ENCODE measurements around the gene FKBP10.
"Not testable (repeated sequence)": the region's sequence is repeated elsewhere in the genome, so short reads cannot be mapped to it uniquely, and the experiment has no call there.

FKBP10 gene, protein sequence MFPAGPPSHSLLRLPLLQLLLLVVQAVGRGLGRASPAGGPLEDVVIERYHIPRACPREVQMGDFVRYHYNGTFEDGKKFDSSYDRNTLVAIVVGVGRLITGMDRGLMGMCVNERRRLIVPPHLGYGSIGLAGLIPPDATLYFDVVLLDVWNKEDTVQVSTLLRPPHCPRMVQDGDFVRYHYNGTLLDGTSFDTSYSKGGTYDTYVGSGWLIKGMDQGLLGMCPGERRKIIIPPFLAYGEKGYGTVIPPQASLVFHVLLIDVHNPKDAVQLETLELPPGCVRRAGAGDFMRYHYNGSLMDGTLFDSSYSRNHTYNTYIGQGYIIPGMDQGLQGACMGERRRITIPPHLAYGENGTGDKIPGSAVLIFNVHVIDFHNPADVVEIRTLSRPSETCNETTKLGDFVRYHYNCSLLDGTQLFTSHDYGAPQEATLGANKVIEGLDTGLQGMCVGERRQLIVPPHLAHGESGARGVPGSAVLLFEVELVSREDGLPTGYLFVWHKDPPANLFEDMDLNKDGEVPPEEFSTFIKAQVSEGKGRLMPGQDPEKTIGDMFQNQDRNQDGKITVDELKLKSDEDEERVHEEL

DNA sequence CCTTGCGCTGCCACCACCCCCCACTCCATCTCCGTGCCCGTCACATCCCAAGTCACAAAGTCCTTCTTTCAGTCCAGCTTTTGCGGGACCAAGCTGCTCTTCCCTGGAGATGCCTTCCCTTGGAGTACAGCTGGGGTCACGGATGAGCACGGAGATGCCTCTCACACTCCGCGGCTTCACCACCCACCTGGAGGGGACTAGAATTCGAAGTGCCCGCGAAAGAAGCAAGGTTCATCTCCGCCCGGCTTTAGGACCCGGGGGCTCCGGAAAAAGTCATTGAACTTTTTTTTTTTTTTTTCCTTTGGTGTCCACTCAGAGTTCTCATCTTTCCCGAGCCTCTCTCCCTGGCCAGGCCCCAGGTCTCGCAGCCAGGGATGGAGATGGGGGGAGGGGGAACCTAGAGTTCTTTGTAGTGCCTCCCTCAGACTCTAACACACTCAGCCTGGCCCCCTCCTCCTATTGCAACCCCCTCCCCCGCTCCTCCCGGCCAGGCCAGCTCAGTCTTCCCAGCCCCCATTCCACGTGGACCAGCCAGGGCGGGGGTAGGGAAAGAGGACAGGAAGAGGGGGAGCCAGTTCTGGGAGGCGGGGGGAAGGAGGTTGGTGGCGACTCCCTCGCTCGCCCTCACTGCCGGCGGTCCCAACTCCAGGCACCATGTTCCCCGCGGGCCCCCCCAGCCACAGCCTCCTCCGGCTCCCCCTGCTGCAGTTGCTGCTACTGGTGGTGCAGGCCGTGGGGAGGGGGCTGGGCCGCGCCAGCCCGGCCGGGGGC, at the start of gene FKBP10:
TSS of gene FKBP10 (plus strand) at position 624 of the 771 bp plus-strand sequence. CDS start at position 655, 31 bp downstream.
- DNase-seq: peak; percentile 29

GRCh38 chr17:41763327-41763726, 49.5 kb upstream of the FKBP10 start:
- no peak for DNase-seq

GRCh38 chr17:41766135-41766534, 46.7 kb upstream of the FKBP10 start:
- no peak for DNase-seq

DNA sequence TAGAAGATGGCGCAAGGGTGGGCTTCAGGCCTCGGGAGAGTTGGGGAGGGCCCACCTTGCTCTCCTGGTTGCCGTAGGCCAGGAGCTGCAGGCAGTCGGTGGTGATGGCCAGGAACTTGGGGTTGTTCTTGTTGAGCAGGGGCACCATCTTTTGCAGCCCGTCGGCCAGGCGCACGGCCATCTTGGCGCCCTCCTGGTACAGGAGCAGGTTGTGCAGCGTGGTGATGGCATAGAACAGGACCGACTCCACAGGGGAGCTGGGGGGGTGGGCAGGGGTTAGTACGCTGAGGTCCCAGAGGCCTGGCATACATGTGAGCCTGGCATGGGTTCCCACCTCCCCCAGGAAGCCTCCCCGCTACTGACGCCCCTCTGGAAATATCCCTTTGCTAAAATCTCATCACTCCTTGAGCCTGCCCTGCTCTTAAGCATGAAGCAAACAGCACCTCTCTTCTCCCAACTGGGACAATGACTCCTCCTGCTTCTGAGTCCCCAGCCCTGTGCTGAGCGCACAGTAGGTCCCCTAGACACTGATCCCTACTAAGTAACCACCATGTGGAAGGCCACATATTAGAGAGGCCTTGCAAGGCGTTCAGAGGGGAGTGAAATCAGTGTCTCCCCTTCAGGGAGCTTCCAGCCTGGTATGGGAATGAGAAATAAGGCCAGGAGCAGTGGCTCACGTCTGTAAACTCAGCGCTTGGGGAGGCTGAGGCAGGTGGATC, 45.3 kb upstream of the FKBP10 start:
- DNase-seq: no peak

DNA sequence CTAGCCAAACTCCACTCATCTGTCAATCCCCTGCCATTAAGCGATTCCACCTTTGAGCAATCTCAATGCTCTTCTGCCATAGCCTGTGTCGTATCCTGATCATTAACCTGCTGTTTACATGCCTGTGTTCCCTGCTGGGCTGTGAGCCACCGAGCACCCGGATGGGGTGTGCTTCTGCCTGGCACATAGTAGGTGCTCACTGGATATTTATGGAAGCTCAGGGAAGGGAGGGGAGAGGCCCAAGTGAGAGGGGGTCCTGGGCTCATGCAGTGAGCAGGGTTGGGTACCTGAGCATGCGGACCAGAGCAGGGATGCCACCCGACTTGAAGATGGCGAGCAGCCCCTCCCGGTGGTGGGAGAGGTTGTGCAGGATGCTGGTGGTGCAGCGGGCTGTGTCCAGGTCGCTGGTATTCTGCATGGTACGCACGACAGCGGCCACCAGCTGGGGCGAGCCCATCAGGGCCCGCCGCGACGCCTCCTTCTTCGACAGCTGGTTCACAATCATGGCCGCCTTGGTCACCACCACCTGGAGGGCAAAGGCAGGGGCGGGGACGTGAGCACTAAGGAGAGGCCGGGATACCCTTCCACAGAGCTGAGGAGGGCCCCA, 44.0 kb upstream of the FKBP10 start:
- DNase-seq: no peak

DNA sequence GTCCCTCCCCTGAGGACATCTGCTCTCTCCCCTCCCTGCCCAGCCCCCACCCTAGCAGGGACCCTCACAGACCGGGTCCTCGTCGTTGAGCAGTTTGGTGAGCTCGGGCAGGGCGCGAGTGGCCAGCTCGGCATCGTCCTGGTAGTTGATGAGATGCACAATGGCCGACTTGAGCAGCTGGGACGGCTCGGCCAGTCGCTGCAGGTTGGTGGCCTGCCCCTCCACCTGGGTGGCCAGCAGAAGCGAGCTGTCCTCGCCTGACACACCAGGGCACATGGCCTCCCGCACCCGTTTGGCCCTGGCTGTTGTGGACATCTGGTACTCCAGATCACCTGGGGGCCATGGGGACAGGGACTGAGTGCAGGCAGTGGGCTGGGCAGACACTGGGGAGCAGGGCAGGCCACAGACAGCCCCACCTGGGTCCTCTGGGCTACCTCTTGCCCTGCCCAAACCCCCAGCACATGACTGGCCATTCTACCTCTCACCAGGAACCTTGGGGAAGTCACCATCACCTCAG, 43.4 kb upstream of the FKBP10 start:
- no peak for DNase-seq

DNA sequence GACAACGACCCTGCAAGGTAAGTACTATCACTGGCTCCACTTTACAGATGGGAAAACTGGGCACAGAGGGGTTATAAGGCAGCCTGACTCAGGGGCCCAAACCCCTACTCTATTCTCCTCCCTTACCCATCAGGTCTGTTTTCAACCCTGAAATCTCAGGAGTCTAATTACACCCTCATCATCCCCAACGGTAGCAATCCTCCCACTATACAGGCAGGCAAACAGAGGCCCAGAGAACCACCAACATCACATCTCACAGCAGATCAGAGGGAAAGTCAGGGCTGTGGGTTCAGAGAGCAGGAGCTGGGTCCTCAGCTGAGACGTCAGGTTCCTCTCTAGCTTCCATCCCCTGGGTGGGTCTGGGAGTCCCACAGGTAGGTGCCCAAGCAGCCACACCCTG, 42.8 kb upstream of the FKBP10 start:
- no peak for DNase-seq

DNA sequence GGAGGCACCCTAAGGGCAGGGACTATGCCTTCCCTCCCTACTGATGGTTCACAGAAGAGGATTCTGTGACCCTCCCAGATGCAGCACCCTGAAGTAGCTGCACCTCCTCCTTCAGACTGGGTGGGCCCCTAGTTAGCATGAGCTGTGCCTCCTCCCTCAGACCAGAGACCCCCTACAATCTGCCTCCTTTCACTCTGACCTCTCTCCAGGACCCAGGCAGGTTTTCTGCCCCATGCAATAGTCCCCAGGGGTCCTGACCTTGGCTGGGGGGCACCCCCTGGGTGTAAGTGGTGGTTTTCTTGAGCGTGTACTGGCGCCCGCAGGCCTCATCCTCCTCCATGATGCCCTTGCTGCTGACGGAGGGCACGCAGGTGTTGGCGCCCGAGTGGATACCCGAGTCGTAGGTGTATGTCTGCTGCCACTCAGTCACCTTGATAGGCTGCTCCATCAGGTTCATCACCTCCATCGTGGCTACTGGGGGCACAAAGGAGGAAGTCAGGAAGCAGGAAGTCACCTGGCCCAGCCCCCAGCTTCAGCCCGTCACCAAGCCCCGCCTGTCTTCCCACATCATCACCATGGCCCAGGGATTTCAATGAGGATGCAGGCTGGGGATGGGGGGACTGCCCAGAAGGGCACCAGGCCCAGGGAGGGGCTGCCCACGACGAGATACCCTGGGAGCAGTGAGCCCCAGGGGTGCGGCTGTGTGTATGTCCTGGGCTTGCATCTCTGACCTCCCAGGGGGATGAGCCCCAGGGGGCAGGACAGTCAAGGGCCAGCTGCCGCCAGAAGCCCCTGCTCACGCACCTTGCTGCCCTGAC, 41.2 kb upstream of the FKBP10 start:
- no peak for DNase-seq

- no peak for DNase-seq
Measured at GRCh38 chr17:41772218-41772585, 40.6 kb upstream of the FKBP10 start.

- DNase-seq: no peak
Measured at GRCh38 chr17:41772586-41773189, 40.1 kb upstream of the FKBP10 start.

- no peak for DNase-seq
Measured at GRCh38 chr17:41773190-41773588, 39.6 kb upstream of the FKBP10 start.

- no peak for DNase-seq
Measured at GRCh38 chr17:41773731-41774193, 39.0 kb upstream of the FKBP10 start.

GRCh38 chr17:41775394-41776226, 37.2 kb upstream of the FKBP10 start:
- no peak for DNase-seq

DNA sequence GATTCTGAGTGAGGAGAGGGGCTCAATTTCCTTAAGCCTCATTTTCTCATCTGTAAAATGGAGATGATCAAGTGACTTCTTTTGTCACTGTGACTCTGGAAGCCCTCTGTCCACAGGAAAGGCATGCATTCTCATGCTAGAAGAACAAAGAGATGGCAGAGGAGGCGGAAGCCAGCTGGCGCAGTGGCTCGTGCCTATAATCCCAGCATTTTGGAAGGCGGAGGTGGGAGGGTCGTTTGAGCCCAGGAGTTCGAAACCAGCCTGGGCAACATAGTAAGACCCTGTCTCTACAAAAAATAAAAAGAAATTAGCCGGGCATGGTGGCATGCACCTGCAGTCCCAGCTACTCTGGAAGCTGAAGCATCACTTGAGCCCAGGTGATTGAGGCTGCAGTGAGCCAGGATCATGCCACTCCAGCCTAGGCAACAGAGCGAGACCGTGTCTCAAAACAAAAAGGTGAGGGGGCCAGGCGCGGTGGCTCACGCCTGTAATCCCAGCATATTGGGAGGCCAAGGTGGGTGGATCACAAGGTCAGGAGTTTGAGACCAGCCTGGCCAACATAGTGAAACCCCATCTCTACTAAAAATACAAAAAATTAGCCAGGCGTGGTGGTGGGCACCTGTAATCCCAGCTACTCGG, 36.4 kb upstream of the FKBP10 start:
- not testable (repeated sequence) for DNase-seq

- no peak for DNase-seq
Measured at GRCh38 chr17:41777157-41777573, 35.6 kb upstream of the FKBP10 start.

DNA sequence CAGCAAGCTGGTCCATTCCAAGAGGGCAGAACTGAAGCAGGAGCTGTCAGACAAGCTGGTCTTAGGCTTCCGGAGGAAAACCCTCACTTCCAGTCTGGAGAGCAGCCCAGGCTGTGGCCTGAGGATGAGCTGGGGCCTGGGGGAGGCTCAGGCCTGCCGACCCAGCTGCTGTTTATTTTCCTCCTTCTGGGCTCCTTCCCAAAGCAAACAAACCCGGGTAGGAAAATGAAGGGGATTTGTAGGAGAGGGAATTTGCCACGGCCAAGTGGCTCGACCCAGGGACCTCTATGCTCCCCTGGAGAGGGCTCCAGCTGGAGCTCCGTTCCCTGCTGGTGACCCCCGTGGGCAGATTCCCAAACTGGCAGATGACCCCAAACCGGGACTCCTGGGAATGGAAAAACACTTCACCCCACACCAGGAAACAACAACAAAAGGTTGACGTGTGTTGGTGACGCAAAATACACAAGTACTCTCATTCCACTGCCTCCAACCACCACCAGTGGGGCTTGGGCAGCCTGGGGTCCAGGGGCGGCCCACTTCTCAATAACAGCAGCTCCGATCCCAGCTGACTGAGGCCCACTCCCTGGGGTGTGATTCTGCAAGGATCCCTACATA, 35.1 kb upstream of the FKBP10 start:
- DNase-seq: no peak

GRCh38 chr17:41779954-41780353, 32.9 kb upstream of the FKBP10 start:
- DNase-seq: no peak

DNA sequence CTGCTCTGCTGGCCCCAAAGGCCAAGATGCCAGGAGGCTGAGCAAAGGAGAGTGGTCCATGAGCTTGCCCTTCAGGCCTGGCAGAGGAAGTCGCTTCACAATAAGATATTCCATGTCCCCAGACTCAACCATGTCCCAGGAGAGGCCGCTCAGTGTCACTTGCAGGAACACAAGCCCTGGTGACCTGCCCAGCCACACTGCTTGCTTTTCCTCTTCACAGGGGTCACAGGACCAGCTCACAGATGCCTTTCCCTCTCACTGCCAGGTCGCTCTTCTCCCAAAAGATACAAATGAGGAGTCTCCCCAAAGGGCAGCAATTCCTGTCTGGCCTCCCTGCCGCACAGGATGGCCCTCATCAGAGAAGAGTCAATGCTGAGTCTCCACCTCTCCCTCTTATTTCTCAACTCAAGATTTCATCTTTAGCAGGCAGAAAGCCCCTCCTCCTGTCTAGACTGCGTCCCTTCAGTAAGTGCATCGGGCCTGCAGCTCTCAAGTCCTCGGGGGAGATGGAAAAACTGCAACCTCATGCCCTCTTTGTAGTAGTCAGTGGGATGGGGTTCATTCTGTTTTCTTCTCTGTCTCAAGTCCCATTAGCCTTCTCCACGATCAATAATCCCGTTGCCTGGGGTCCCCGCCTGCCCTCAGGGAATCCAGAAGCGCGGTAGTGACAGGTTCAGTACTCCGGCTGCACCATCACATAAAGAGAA, 31.2 kb upstream of the FKBP10 start:
- no peak for DNase-seq

All from CD4-positive, alpha-beta T cell treated with Interleukin-4 for 4 hours (primary cell).